Glutamatergic neuron (in vitro differentiated cells): Measurements from ENCODE around the gene RASL12. TPM values are rescaled to one million over a fixed set of nuclear protein-coding genes. Genes with fewer than 3 reads are reported as not detected.
"Not testable (repeated sequence)": the region's sequence is repeated elsewhere in the genome, so short reads cannot be mapped to it uniquely, and the experiment has no call there.

Experiments used
- DNase-seq: peaks from one replicate; pipeline ENCODE4 v3.0.0; 2022
- H3K27ac Mint-ChIP-seq: one replicate; pipeline ENCODE4 v1.8.0; 2020; ENCODE audit warnings: mild to moderate bottlenecking, mixed read lengths, inconsistent platforms; ENCODE audit not compliant: unreplicated experiment
- H3K27me3 Mint-ChIP-seq: one replicate; pipeline ENCODE4 v1.8.0; 2020; ENCODE audit warnings: mild to moderate bottlenecking, moderate library complexity, mixed read lengths, inconsistent platforms; ENCODE audit not compliant: unreplicated experiment
- H3K36me3 Mint-ChIP-seq: one replicate; pipeline ENCODE4 v1.8.0; 2020; ENCODE audit warnings: mild to moderate bottlenecking, mixed read lengths, inconsistent platforms; ENCODE audit not compliant: unreplicated experiment
- H3K4me1 Mint-ChIP-seq: one replicate; pipeline ENCODE4 v1.8.0; 2020; ENCODE audit warnings: mild to moderate bottlenecking, low read depth, mixed read lengths, inconsistent platforms; ENCODE audit not compliant: unreplicated experiment
- H3K4me3 Mint-ChIP-seq: one replicate; pipeline ENCODE4 v1.8.0; 2020; ENCODE audit warnings: mild to moderate bottlenecking, mixed read lengths, inconsistent platforms; ENCODE audit not compliant: unreplicated experiment
- H3K9me3 Mint-ChIP-seq: one replicate; pipeline ENCODE4 v1.8.0; 2020; ENCODE audit warnings: mild to moderate bottlenecking, moderate library complexity, mixed read lengths, inconsistent platforms; ENCODE audit not compliant: unreplicated experiment
- total RNA-seq: library from RNA; stranded (reverse); fragmentation: NEBNext Ultra II Directional; extraction: Animal tissue kit (Norgen Biotek cat#: 25700); gene quantifications from one replicate; pipeline ENCODE4 v1.2.1, GENCODE V29; 2021; ENCODE audit not compliant: unreplicated experiment
- TF ChIP-seq, protein P1 (sequence below): fragments of 200-600 bp; sonication (generic); IDR thresholded peaks from one replicate; pipeline ENCODE4 v1.5.0; 2021; ENCODE audit not compliant: partially characterized antibody, unreplicated experiment

Gene RASL12
- total RNA-seq, 1 donor from 2014 or later: 0.44 TPM

GRCh38 chr15:65020419-65020818, 47.4 kb downstream of the RASL12 start:
- TF ChIP-seq, protein P1, sequence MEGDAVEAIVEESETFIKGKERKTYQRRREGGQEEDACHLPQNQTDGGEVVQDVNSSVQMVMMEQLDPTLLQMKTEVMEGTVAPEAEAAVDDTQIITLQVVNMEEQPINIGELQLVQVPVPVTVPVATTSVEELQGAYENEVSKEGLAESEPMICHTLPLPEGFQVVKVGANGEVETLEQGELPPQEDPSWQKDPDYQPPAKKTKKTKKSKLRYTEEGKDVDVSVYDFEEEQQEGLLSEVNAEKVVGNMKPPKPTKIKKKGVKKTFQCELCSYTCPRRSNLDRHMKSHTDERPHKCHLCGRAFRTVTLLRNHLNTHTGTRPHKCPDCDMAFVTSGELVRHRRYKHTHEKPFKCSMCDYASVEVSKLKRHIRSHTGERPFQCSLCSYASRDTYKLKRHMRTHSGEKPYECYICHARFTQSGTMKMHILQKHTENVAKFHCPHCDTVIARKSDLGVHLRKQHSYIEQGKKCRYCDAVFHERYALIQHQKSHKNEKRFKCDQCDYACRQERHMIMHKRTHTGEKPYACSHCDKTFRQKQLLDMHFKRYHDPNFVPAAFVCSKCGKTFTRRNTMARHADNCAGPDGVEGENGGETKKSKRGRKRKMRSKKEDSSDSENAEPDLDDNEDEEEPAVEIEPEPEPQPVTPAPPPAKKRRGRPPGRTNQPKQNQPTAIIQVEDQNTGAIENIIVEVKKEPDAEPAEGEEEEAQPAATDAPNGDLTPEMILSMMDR: no peak
- Mint-ChIP-seq H3K4me1 (no peaks in the 10 kb centered on the region), H3K27ac (no peak overlapping the region), H3K4me3 (no peak overlapping the region), H3K36me3 (no peaks in the 10 kb centered on the region), H3K27me3 (no peaks in the 10 kb centered on the region), H3K9me3 (no peaks in the 10 kb centered on the region)
- no peak for DNase-seq

- H3K36me3 Mint-ChIP-seq: peaks cover 15% of the 10 kb centered on the region
- H3K9me3 Mint-ChIP-seq, H3K4me1 Mint-ChIP-seq, H3K4me3 Mint-ChIP-seq, H3K27me3 Mint-ChIP-seq, H3K27ac Mint-ChIP-seq, DNase-seq: not testable (repeated sequence)
Observed at GRCh38 chr15:65011198-65011597, 56.6 kb downstream of the RASL12 start.

DNA sequence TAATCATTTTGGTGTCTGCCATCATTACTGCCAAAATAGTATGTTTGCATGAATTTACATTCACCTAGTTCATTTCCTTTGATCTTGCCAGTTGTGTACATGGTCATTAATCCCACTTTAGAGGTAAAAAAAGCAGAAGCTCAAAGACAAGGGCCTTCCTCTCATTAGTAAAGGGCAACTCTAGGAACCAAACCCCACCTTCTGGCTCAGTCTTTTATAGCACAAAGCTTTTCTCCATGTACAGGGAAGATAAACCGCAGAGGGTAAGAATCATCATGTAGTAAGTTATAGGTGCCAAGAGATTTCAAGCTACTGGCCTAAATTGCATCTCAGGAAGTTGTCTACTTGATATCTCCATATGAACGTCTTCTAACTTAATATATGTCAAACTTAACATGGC, 58.8 kb downstream of the RASL12 start:
- H3K27me3 Mint-ChIP-seq: no peaks in the 10 kb centered on the region
- TF ChIP-seq, protein P1: no peak
- no peak overlapping the region for H3K4me3 Mint-ChIP-seq
- peaks cover 2% of the 10 kb centered on the region for H3K9me3 Mint-ChIP-seq
- no peak for DNase-seq
- peaks cover 13% of the 10 kb centered on the region for H3K36me3 Mint-ChIP-seq
- H3K27ac Mint-ChIP-seq: no peak overlapping the region
- no peaks in the 10 kb centered on the region for H3K4me1 Mint-ChIP-seq

GRCh38 chr15:65006876-65007275, 60.9 kb downstream of the RASL12 start:
- no peaks in the 10 kb centered on the region for H3K36me3 Mint-ChIP-seq
- no peak for DNase-seq
- no peak overlapping the region for H3K27ac Mint-ChIP-seq

DNA sequence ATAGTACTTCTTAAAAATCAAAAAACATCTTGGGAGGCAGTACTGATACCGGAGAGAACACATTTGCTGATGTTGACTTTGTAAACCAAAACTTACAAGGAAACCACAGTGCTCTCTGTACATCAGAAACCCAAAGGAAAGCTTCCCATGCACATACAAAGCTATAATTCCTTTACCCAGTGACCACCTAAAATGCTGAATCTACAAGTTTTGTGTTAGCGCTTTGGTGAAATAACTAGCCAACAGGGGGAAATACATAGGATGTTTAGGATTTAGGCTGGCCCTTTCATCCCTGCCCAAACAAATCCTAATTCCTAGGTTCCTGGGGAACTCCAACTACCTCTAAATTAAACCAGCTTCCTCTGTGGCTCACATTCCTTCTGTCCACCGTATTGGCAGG, 62.8 kb downstream of the RASL12 start:
- Mint-ChIP-seq H3K9me3 (peaks cover 2% of the 10 kb centered on the region), H3K27me3 (no peaks in the 10 kb centered on the region), H3K4me3 (no peak overlapping the region), H3K27ac (no peak overlapping the region), H3K4me1 (no peaks in the 10 kb centered on the region), H3K36me3 (no peaks in the 10 kb centered on the region)
- TF ChIP-seq, protein P1: no peak
- no peak for DNase-seq

More at GRCh38 chr15:65006876-65007275, 60.9 kb downstream of the RASL12 start:
- Mint-ChIP-seq H3K27me3 (no peaks in the 10 kb centered on the region), H3K9me3 (no peaks in the 10 kb centered on the region), H3K4me1 (no peaks in the 10 kb centered on the region), H3K4me3 (no peak overlapping the region)
- TF ChIP-seq, protein P1: no peak

Other genes with a start within 250 kb of the RASL12 start
- gene PIF1, start 242.3 kb downstream of the RASL12 start, total RNA-seq: 8.6 TPM
- 18.0 TPM for gene PLEKHO2, start 226.1 kb downstream of the RASL12 start, total RNA-seq
- gene ANKDD1A, start 156.1 kb downstream of the RASL12 start, total RNA-seq: 6.8 TPM
- gene SPG21, start 78.1 kb downstream of the RASL12 start, total RNA-seq: 82.7 TPM
- 12.6 TPM for gene MTFMT, start 38.4 kb downstream of the RASL12 start, total RNA-seq
- not detected for gene SLC51B, start 22.6 kb downstream of the RASL12 start, total RNA-seq
- not detected for gene KBTBD13, start 8.8 kb upstream of the RASL12 start, total RNA-seq
- gene UBAP1L, start 47.2 kb upstream of the RASL12 start, total RNA-seq: 4.6 TPM
- gene PDCD7, start 65.8 kb upstream of the RASL12 start, total RNA-seq: 13.6 TPM
- gene CLPX, start 117.4 kb upstream of the RASL12 start, total RNA-seq: 28.6 TPM
- 0.12 TPM for gene CILP, start 143.5 kb upstream of the RASL12 start, total RNA-seq
- 6.8 TPM for gene PARP16, start 218.9 kb upstream of the RASL12 start, total RNA-seq
- gene RNU5A-1, start 228.1 kb upstream of the RASL12 start, total RNA-seq: not detected
- not detected for gene RNU5B-1, start 236.7 kb upstream of the RASL12 start, total RNA-seq